HepG2 (cell line): ENCODE measurements around the gene CDKN2A. TPM values are rescaled to one million over a fixed set of nuclear protein-coding genes. Genes with fewer than 3 reads are reported as not detected.

ENCODE experiments used
- ATAC-seq: fragments of 200-7000 bp; cut with Tn5 transposase; 3 replicates; pipeline ENCODE4 v1.9.1; 2020; ENCODE audit warnings: mild to moderate bottlenecking, moderate library complexity
- BruUV-seq: library from RNA; stranded (reverse); fragments of 400-500 nt; replicated peaks from 2 replicates; lab custom pipeline; 2021; lab: Mats Ljungman, UMichigan
- CTCF ChIA-PET: fragments of 300-600 bp; formaldehyde crosslinking; extraction: SDS; loops from one replicate; lab custom pipeline; 2021; ENCODE audit warnings: low total read pairs, inconsistent platforms, low intra/inter-chr PET ratio; lab: Yijun Ruan, JAX
- POLR2A ChIA-PET: fragments of 350-600 bp; sonication (Branson Sonifier 250); formaldehyde crosslinking; loops from one replicate; lab custom pipeline; 2020; ENCODE audit warnings: antibody characterized with exemption, inconsistent platforms; lab: Yijun Ruan, JAX
- DNase-seq: peaks from one replicate; pipeline ENCODE4 v3.0.0-alpha.2; 2015; ENCODE audit warnings: low spot score
- FAIRE-seq: peaks from 3 replicates; lab custom pipeline; 2011; peaks lifted over from hg19 to GRCh38; lab: Jason Lieb, UNC
- H2AFZ ChIP-seq: one replicate; pipeline ENCODE4 v1.6.1; 2011; ENCODE audit warnings: low read length, inconsistent platforms
- H3K27ac ChIP-seq: fragments of 300-600 bp; 3 replicates; pipeline ENCODE4 v1.8.0; 2011; ENCODE audit warnings: mixed run types, mild to moderate bottlenecking, mixed read lengths, low read length, inconsistent platforms; ENCODE audit not compliant: insufficient read depth; ENCODE audit errors: extremely low read length
- H3K27me3 ChIP-seq, 2 experiments: fragments of 200-600 bp in 1 of 2; 2 replicates in 1 of 2; 3 replicates in 1 of 2; pipeline versions ENCODE4 v1.6.0 to v1.8.0; 2011; ENCODE audit warnings: low read length in 2 of 2, mild to moderate bottlenecking in 2 of 2, moderate library complexity in 2 of 2, inconsistent platforms in 1 of 2; ENCODE audit not compliant: insufficient read depth in 2 of 2, control insufficient read depth in 1 of 2
- H3K36me3 ChIP-seq, 2 experiments: fragments of 200-600 bp in 1 of 2; replicated peaks in 1 of 2; 2 replicates in 1 of 2; 3 replicates in 1 of 2; pipeline versions ENCODE4 v1.5.1 to v1.8.0; 2011; ENCODE audit warnings: low read length in 2 of 2, inconsistent platforms in 1 of 2; ENCODE audit not compliant: insufficient read depth in 2 of 2, control insufficient read depth in 1 of 2
- H3K4me1 ChIP-seq: 2 replicates; pipeline ENCODE4 v1.5.1; 2012; ENCODE audit warnings: low read length, inconsistent platforms; ENCODE audit not compliant: insufficient read depth
- H3K4me2 ChIP-seq: 2 replicates; pipeline ENCODE4 v1.6.0; 2011; ENCODE audit warnings: low read depth, low read length, inconsistent platforms
- H3K4me3 ChIP-seq, 3 experiments: fragments of 200-600 bp in 1 of 3; sonication (generic), shearing (Covaris generic) in 1 of 3; replicated peaks in 1 of 3; 2 replicates each; pipeline ENCODE4 v1.5.1; 2011 to 2016; ENCODE audit warnings: low read length in 3 of 3, inconsistent platforms in 2 of 3, low read depth in 2 of 3, mild to moderate bottlenecking in 2 of 3, control low read depth in 1 of 3, mixed read lengths in 1 of 3; ENCODE audit not compliant: insufficient read depth in 1 of 3
- H3K79me2 ChIP-seq: one replicate; pipeline ENCODE4 v1.6.1; 2011; ENCODE audit warnings: low read length, inconsistent platforms; ENCODE audit not compliant: insufficient read depth
- H3K9ac ChIP-seq: 2 replicates; pipeline ENCODE4 v1.6.0; 2011; ENCODE audit warnings: mild to moderate bottlenecking, low read depth, low read length, inconsistent platforms; ENCODE audit not compliant: insufficient read depth
- H3K9me3 ChIP-seq: 2 replicates; pipeline ENCODE4 v1.5.1; 2012; ENCODE audit warnings: mild to moderate bottlenecking, low read length
- H4K20me1 ChIP-seq: 2 replicates; pipeline ENCODE4 v1.6.0; 2011; ENCODE audit warnings: inconsistent platforms, mild to moderate bottlenecking, low read length, moderate library complexity; ENCODE audit not compliant: insufficient read depth
- CREB3 ChIP-seq: sonication (generic); formaldehyde crosslinking; IDR thresholded peaks from 2 replicates; pipeline ENCODE4 v1.5.0; 2020; ENCODE audit warnings: missing genetic modification reagents
- CSRNP1 ChIP-seq: sonication (generic); formaldehyde crosslinking; IDR thresholded peaks from 2 replicates; pipeline ENCODE4 v1.8.1; 2023; ENCODE audit warnings: mild to moderate bottlenecking, missing genetic modification reagents
- ELF3 ChIP-seq: IDR thresholded peaks from 2 replicates; pipeline ENCODE4 v1.6.1; 2016; ENCODE audit warnings: missing genetic modification reagents, missing compliant biosample characterization
- HNRNPLL ChIP-seq: fragments of 200-400 bp; formaldehyde crosslinking; IDR thresholded peaks from 2 replicates; pipeline ENCODE4 v1.6.1; 2017; ENCODE audit warnings: mild to moderate bottlenecking, low read depth, low read length; ENCODE audit not compliant: poor library complexity, severe bottlenecking
- MEIS1 ChIP-seq: sonication (generic); formaldehyde crosslinking; IDR thresholded peaks from 2 replicates; pipeline ENCODE4 v1.9.0; 2021; ENCODE audit warnings: mild to moderate bottlenecking, missing genetic modification reagents, moderate library complexity, borderline replicate concordance
- PHF8 ChIP-seq: sonication (generic); formaldehyde crosslinking; IDR thresholded peaks from 2 replicates; pipeline ENCODE4 v1.5.0; 2020; ENCODE audit warnings: missing genetic modification reagents
- RARG ChIP-seq: sonication (generic); formaldehyde crosslinking; IDR thresholded peaks from 2 replicates; pipeline ENCODE4 v1.4.0; 2020; ENCODE audit warnings: low read depth, mild to moderate bottlenecking, missing genetic modification reagents
- THAP7 ChIP-seq: sonication (generic); formaldehyde crosslinking; IDR thresholded peaks from 2 replicates; pipeline ENCODE4 v1.8.1; 2023; ENCODE audit warnings: mild to moderate bottlenecking, missing genetic modification reagents
- ZNF253 ChIP-seq: sonication (generic); formaldehyde crosslinking; IDR thresholded peaks from 2 replicates; pipeline ENCODE4 v1.8.0; 2022; ENCODE audit warnings: mild to moderate bottlenecking, missing genetic modification reagents, borderline replicate concordance
- ZNF407 ChIP-seq: sonication (generic); formaldehyde crosslinking; IDR thresholded peaks from one replicate; pipeline ENCODE4 v1.5.1; 2020; ENCODE audit warnings: mild to moderate bottlenecking, missing genetic modification reagents; ENCODE audit errors: not compliant biosample characterization
- ZNF432 ChIP-seq: sonication (generic); formaldehyde crosslinking; IDR thresholded peaks from 2 replicates; pipeline ENCODE4 v1.5.0; 2020; ENCODE audit warnings: missing genetic modification reagents, mild to moderate bottlenecking, borderline replicate concordance
- ZNF83 ChIP-seq: sonication (generic); formaldehyde crosslinking; IDR thresholded peaks from 2 replicates; pipeline ENCODE4 v1.4.0; 2020; ENCODE audit warnings: missing genetic modification reagents, mild to moderate bottlenecking, borderline replicate concordance
- ZSCAN25 ChIP-seq: sonication (generic); formaldehyde crosslinking; IDR thresholded peaks from 2 replicates; pipeline ENCODE4 v1.8.0; 2022; ENCODE audit warnings: mild to moderate bottlenecking, missing genetic modification reagents
- WGBS: methylation state at CpG from one replicate; pipeline ENCODE4 v1.1.6; 2017; ENCODE audit warnings: low lambda C conversion rate; 5-methylcytosine and 5-hydroxymethylcytosine counted together
- in situ Hi-C: cut with HindIII; loops from 2 replicates; pipeline ENCODE4 v1.10.0; 2017; ENCODE audit warnings: low pct_unique_long_range_greater_than_20kb; ENCODE audit not compliant: extremely low pct_ligation_motif_present
- intact Hi-C: fragments of 100-400 bp; cut with micrococcal nuclease; formaldehyde crosslinking; loops from one replicate; pipeline ENCODE4 v1.10.0; 2022; ENCODE audit not compliant: unreplicated experiment
- polyA plus RNA-seq, 8 experiments: library from polyadenylated mRNA; depleted of rRNA in 3 of 8; stranded (reverse) in 7 of 8; unstranded in 1 of 8; fragments of >200 nt; fragmentation: Illumina TruSeq in 4 of 8; extraction: Trizol in 4 of 8; gene quantifications; 2 replicates each; pipeline versions ENCODE4 v1.2.1 to v1.2.3, GENCODE V29; 2011 to 2016; ENCODE audit warnings: low read depth in 4 of 8, missing spikeins in 1 of 8, mixed read lengths in 1 of 8; ENCODE audit not compliant: insufficient read depth in 1 of 8
- total RNA-seq, 5 experiments: library from RNA; depleted of rRNA; stranded (reverse); fragments of >200 nt; fragmentation: Illumina TruSeq; extraction: Trizol; gene quantifications; 2 replicates each; pipeline ENCODE4 v1.2.3, GENCODE V29; 2016; ENCODE audit warnings: low read depth in 1 of 5

The CDKN2A gene
- total and polyA plus RNA-seq, 2 of the 13 experiments (the other 11 are each of a cell fraction or from before 2014, with no cell fraction given): 4.2 to 4.8 TPM

- Histone ChIP-seq H3K36me3 (no peaks in the 10 kb centered on the region), H3K27ac (no peak overlapping the region), H3K4me3 (no peak overlapping the region), H3K79me2 (no peaks in the 10 kb centered on the region), H4K20me1 (no peaks in the 10 kb centered on the region), H3K4me1 (no peaks in the 10 kb centered on the region), H3K4me2 (no peak overlapping the region), H3K9me3 (no peaks in the 10 kb centered on the region), H3K9ac (no peak overlapping the region), H3K27me3 (no peaks in the 10 kb centered on the region), H2AFZ (no peak overlapping the region)
- intact Hi-C loops (loop anchor here (10.0 kb wide), 1 partner anchor 667 kb away; the partner anchor contains the start of gene KLHL9), in situ Hi-C loops (no loop called here)
- ChIA-PET POLR2A (no interaction called here), CTCF (no interaction called here)
- TF ChIP-seq CSRNP1 (no peak), HNRNPLL (no peak), ZNF407 (no peak), ZSCAN25 (CRISPR knock-in tag) (no peak), CREB3 (CRISPR knock-in tag) (no peak), ZNF253 (no peak), ZNF83 (CRISPR knock-in tag) (no peak), ELF3 (CRISPR knock-in tag) (no peak), MEIS1 (no peak), RARG (CRISPR knock-in tag) (no peak), ZNF432 (CRISPR knock-in tag) (no peak), THAP7 (no peak), PHF8 (no peak)
- ATAC-seq (no peak), DNase-seq (no peak), FAIRE-seq (no peak)
- WGBS: 0% methylated on average over 1 of the region's 1 CpG
- no TSS peak for BruUV-seq
Observed at GRCh38 chr9:22002038-22002437, 7.8 kb upstream of the CDKN2A start.
